SU-DHL-6 (cell line): Measurements from ENCODE around the gene OBI1.

Experiments
- H2AFZ ChIP-seq: fragments of 200-600 bp; sonication (generic); 2 replicates; pipeline ENCODE4 v1.6.1; 2014; ENCODE audit warnings: low read depth, mild to moderate bottlenecking, moderate library complexity, mixed read lengths, antibody characterized with exemption, low read length; ENCODE audit not compliant: severe bottlenecking
- H3F3A ChIP-seq: fragments of 200-600 bp; shearing (Covaris generic); 2 replicates; pipeline ENCODE4 v1.6.0; 2016; ENCODE audit warnings: antibody characterized with exemption, mild to moderate bottlenecking; ENCODE audit not compliant: insufficient read depth
- H3K27ac ChIP-seq: fragments of 200-600 bp; sonication (generic); 2 replicates; pipeline ENCODE4 v1.5.1; 2016; ENCODE audit warnings: low read depth, mild to moderate bottlenecking, low read length, moderate library complexity, mixed read lengths
- H3K27me3 ChIP-seq: fragments of 200-600 bp; sonication (generic), shearing (Covaris generic); 2 replicates; pipeline ENCODE4 v1.6.0; 2014; ENCODE audit warnings: mild to moderate bottlenecking, low read length
- H3K36me3 ChIP-seq: fragments of 200-600 bp; sonication (generic); 2 replicates; pipeline ENCODE4 v1.6.1; 2014; ENCODE audit warnings: mild to moderate bottlenecking, low read length, mixed read lengths
- H3K4me2 ChIP-seq: fragments of 300-600, 200-600 bp; shearing (Covaris generic), sonication (generic); 2 replicates; pipeline ENCODE4 v1.6.0; 2014; ENCODE audit warnings: low read length, low read depth, mild to moderate bottlenecking; ENCODE audit not compliant: poor library complexity, severe bottlenecking
- H3K4me3 ChIP-seq: fragments of 200-600 bp; sonication (generic); 2 replicates; pipeline ENCODE4 v1.5.1; 2014; ENCODE audit warnings: antibody characterized with exemption, low read length, mild to moderate bottlenecking, mixed read lengths; ENCODE audit not compliant: insufficient read depth, poor library complexity, severe bottlenecking
- H3K79me2 ChIP-seq: fragments of 200-600 bp; sonication (generic); 2 replicates; pipeline ENCODE4 v1.6.1; 2014; ENCODE audit warnings: mild to moderate bottlenecking, low read length, moderate library complexity; ENCODE audit not compliant: insufficient read depth
- H3K9ac ChIP-seq: fragments of 200-600 bp; sonication (generic); 2 replicates; pipeline ENCODE4 v1.7.0; 2014; ENCODE audit warnings: mild to moderate bottlenecking, low read length
- H3K9me2 ChIP-seq: fragments of 200-600 bp; sonication (generic); replicated peaks from 2 replicates; pipeline ENCODE4 v1.6.1; 2014; ENCODE audit warnings: low read length; ENCODE audit not compliant: insufficient read depth
- H3K9me3 ChIP-seq: fragments of 200-600 bp; sonication (generic); 2 replicates; pipeline ENCODE4 v1.6.1; 2014; ENCODE audit warnings: low read length, mixed read lengths; ENCODE audit not compliant: insufficient read depth
- H4K20me1 ChIP-seq: fragments of 200-600 bp; sonication (generic); 2 replicates; pipeline ENCODE4 v1.6.1; 2014; ENCODE audit warnings: low read depth, mild to moderate bottlenecking, antibody characterized with exemption, low read length, moderate library complexity, mixed read lengths
- EZH2phosphoT487 ChIP-seq: fragments of 200-600 bp; sonication (generic), shearing (Covaris generic); conservative IDR thresholded peaks from 2 replicates; pipeline ENCODE4 v1.6.1; 2018; ENCODE audit warnings: mild to moderate bottlenecking, antibody characterized with exemption, low read length, moderate library complexity, mixed read lengths
- TF ChIP-seq, protein P1 (sequence below): fragments of 200-600 bp; sonication (generic); IDR thresholded peaks from one replicate; pipeline ENCODE4 v1.5.1; 2017; ENCODE audit warnings: antibody characterized with exemption, mild to moderate bottlenecking, low read length, moderate library complexity; ENCODE audit not compliant: insufficient read depth, poor library complexity, severe bottlenecking

The OBI1 gene

DNA sequence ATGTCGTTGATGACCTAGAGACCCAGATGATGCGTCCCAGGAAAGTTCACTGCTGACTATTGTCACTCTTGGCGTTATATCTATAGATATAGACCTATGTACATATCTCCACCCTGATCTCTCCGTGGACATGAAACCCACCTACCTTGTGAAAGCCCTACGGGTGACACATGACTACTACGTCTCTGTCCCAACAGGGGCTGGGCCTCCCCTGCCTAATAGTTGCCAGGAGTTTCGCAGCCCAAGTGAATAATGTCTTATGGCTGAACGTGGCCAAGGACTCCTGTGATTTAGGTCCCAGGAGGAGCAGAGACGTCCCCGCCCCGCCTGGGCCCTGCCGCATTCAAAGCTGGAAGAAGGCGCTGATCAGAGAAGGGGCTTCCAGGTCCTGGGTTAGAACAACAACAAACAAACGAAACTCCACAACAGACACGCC lies 50.7 kb downstream of the OBI1 start:
- Histone ChIP-seq H2AFZ (no peak overlapping the region), H3K4me2 (no peak overlapping the region), H3K79me2 (no peaks in the 10 kb centered on the region), H3K4me3 (no peak overlapping the region), H3K36me3 (no peaks in the 10 kb centered on the region), H3K27ac (no peak overlapping the region), H3F3A (no peaks in the 10 kb centered on the region), H3K9me3 (no peaks in the 10 kb centered on the region), H3K27me3 (no peaks in the 10 kb centered on the region), H3K9ac (no peak overlapping the region), H4K20me1 (no peaks in the 10 kb centered on the region; the same call in 1 of the 2 replicates), H3K9me2 (no peaks in the 10 kb centered on the region)
- TF ChIP-seq EZH2phosphoT487, result no peak
- TF ChIP-seq, protein P1, sequence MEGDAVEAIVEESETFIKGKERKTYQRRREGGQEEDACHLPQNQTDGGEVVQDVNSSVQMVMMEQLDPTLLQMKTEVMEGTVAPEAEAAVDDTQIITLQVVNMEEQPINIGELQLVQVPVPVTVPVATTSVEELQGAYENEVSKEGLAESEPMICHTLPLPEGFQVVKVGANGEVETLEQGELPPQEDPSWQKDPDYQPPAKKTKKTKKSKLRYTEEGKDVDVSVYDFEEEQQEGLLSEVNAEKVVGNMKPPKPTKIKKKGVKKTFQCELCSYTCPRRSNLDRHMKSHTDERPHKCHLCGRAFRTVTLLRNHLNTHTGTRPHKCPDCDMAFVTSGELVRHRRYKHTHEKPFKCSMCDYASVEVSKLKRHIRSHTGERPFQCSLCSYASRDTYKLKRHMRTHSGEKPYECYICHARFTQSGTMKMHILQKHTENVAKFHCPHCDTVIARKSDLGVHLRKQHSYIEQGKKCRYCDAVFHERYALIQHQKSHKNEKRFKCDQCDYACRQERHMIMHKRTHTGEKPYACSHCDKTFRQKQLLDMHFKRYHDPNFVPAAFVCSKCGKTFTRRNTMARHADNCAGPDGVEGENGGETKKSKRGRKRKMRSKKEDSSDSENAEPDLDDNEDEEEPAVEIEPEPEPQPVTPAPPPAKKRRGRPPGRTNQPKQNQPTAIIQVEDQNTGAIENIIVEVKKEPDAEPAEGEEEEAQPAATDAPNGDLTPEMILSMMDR, result no peak

DNA sequence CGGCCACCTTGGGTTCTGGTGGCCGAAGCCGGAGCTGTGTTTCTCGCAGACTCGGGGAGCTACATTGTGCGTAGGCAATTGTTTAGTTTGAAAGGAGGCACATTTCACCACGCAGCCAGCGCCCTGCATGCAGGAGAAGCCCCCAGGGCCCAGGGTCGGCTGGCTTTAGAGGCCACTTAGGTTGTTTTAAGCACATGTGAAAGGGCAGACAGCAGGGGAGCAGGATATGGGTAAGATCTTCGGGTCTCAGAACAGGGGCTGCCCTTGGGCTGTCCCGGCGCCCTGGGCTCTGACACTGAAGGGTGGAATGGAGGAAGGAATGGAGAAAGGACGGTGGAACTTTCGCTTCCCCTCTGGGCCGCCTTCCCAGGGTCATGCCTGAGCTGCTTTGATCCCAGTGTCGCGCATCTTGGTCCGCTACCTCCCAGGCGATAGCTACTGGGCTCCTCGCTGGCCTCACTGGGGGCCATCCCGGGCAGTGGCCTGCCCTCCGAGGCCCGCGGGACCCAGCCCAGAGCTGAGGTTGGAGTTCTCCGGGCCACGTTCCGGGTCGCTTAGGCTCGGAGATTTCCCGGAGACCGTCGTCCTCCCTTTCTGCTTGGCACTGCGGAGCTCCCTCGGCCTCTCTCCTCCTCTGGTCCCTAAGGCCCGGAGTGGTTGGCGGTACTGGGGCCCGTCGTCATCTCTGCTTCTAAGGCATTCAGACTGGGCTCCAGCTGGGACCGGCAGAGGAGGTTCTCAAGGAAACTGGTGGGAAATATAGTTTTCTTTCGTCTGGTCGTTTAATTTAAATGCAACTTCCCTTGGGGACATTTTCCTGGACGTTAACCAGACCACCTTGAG lies 51.3 kb downstream of the OBI1 start:
- Histone ChIP-seq H3K4me2 (no peak overlapping the region), H3K27me3 (no peaks in the 10 kb centered on the region), H3K36me3 (no peaks in the 10 kb centered on the region), H3K27ac (no peak overlapping the region), H3K79me2 (no peaks in the 10 kb centered on the region), H2AFZ (no peak overlapping the region), H3K9me3 (no peaks in the 10 kb centered on the region), H3F3A (no peaks in the 10 kb centered on the region), H3K4me3 (no peak overlapping the region), H4K20me1 (no peaks in the 10 kb centered on the region; the same call in 1 of the 2 replicates), H3K9ac (no peak overlapping the region), H3K9me2 (no peaks in the 10 kb centered on the region)
- no peak for TF ChIP-seq EZH2phosphoT487
- TF ChIP-seq, protein P1, result no peak

DNA sequence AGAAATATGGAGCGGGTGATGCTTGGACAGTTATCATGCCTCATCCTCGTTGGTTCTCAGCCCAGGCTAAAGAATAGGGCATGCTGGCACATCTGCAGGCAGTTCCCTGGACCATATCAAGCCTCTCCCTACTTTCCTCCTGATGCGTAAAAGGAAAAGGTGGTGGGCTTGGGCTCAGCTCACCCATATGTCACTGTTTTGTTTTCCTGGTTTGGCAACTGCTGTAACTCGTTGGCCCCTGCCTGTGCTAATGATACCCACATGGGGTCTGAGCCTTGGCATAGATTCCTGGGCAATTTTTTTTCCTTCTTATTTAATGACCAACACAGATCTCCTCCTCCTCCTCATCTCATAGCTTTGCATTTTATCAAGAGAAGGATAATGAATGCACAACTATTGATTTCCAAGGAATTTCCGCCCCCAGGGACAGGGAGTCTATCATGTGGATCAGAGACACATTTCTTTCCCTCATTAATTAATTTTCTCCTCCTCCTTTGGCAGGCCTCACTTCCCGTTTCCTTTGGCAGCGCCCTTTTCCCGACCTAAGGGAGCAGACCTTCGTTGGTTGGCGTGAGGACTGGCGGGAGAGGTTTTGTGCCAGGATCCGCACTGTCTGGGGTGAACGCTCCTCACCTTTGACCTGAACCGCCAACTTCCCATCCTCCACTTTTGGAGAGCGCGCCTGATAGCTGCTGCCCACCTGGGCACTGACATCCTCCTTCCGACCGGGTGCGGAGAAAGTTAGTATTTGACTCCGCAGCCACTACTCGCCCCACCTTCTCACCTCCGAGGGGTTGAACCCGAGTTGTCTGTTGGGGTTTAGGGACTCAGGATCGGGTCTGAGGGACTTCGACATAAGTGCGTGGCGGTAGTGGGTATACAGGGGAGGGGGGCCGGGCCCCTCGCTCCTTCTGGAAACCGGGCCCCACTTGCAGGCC lies 52.2 kb downstream of the OBI1 start:
- no peaks in the 10 kb centered on the region; the same call in 1 of the 2 replicates for H4K20me1 ChIP-seq
- H3K36me3 ChIP-seq, result no peaks in the 10 kb centered on the region

More for the DNA sequence above, 52.2 kb downstream of the OBI1 start:
- Histone ChIP-seq H3F3A (no peaks in the 10 kb centered on the region), H3K4me3 (no peak overlapping the region), H3K27ac (no peak overlapping the region), H3K79me2 (no peaks in the 10 kb centered on the region), H3K9me2 (no peaks in the 10 kb centered on the region), H2AFZ (no peak overlapping the region), H3K27me3 (no peaks in the 10 kb centered on the region), H3K9ac (no peak overlapping the region), H3K4me2 (no peak overlapping the region), H3K9me3 (no peaks in the 10 kb centered on the region)
- no peak for TF ChIP-seq EZH2phosphoT487
- TF ChIP-seq, protein P1, result no peak
